A549 (cell line): ENCODE results near the gene DAB2IP. TPM values are rescaled to one million over a fixed set of nuclear protein-coding genes. Genes with fewer than 3 reads are reported as not detected.
A peak's percentile ranks its signal among the peaks of the same experiment; 100 is the strongest.

Experiments
- ATAC-seq, 2 experiments: fragments of 200-7000 bp in 1 of 2; fragments of >200 bp in 1 of 2; cut with Nextera tagmentation in 1 of 2; cut with Tn5 transposase in 1 of 2; 3 replicates each; pipeline versions ENCODE4 v1.8.0 to v1.9.1; 2018 to 2020; ENCODE audit warnings: mild to moderate bottlenecking in 1 of 2, moderate library complexity in 1 of 2
- CTCF ChIA-PET: fragments of 300-600 bp; sonication (Branson Sonifier 250); formaldehyde crosslinking; extraction: SDS; loops from one replicate; lab custom pipeline; 2021; ENCODE audit warnings: antibody characterized with exemption, inconsistent platforms; lab: Yijun Ruan, JAX
- POLR2A ChIA-PET: fragments of 350-600 bp; formaldehyde crosslinking; extraction: SDS; loops from one replicate; lab custom pipeline; 2021; ENCODE audit warnings: antibody characterized with exemption, inconsistent platforms; lab: Yijun Ruan, JAX
- DNase-seq, 2 experiments: peaks; one replicate each; pipeline versions ENCODE4 v3.0.0 to v3.0.0-alpha.2; 2011 to 2016; ENCODE audit warnings: low read depth in 1 of 2, low spot score in 1 of 2
- FAIRE-seq: peaks from 2 replicates; lab custom pipeline; 2011; peaks lifted over from hg19 to GRCh38; lab: Jason Lieb, UNC
- H3K27ac ChIP-seq, 2 experiments: fragments of >200 bp; sonication (Bioruptor Twin); formaldehyde crosslinking; 3 replicates each; pipeline ENCODE4 v1.5.1; 2016 to 2017
- H3K4me1 ChIP-seq: fragments of >200 bp; sonication (Bioruptor Twin); formaldehyde crosslinking; 3 replicates; pipeline ENCODE4 v1.6.1; 2016
- H3K4me2 ChIP-seq: fragments of >200 bp; sonication (Bioruptor Twin); formaldehyde crosslinking; 3 replicates; pipeline ENCODE4 v1.6.1; 2016
- H3K4me3 ChIP-seq: fragments of >200 bp; sonication (Bioruptor Twin); formaldehyde crosslinking; 3 replicates; pipeline ENCODE4 v1.5.1; 2016
- H3K9me3 ChIP-seq: fragments of >200 bp; sonication (Bioruptor Twin); formaldehyde crosslinking; 3 replicates; pipeline ENCODE4 v1.6.1; 2016
- CBX8 ChIP-seq: fragments of 200-600 bp; sonication (generic); IDR thresholded peaks from 2 replicates; pipeline ENCODE4 v1.6.1; 2016
- EP300 ChIP-seq, 2 experiments: fragments of >200 bp; sonication (Bioruptor Twin); formaldehyde crosslinking; IDR thresholded peaks; 2 replicates in 1 of 2; 3 replicates in 1 of 2; pipeline ENCODE4 v1.6.1; 2016 to 2017
- ESRRA ChIP-seq: fragments of 150-350 bp; IDR thresholded peaks from 2 replicates; pipeline ENCODE4 v1.6.1; 2014; ENCODE audit warnings: mild to moderate bottlenecking, low read length, borderline replicate concordance
- FOSB ChIP-seq: fragments of 250-450 bp; sonication (Bioruptor Pico); IDR thresholded peaks from 2 replicates; pipeline ENCODE4 v1.5.0; 2020; ENCODE audit warnings: mild to moderate bottlenecking, moderate library complexity
- FOSL2 ChIP-seq, 2 experiments: fragments of 450-650 bp in 1 of 2; fragments of >200 bp in 1 of 2; sonication (Bioruptor Twin) in 1 of 2; formaldehyde crosslinking; IDR thresholded peaks; 2 replicates each; pipeline versions ENCODE4 v1.5.0 to v1.6.1; 2016 to 2020; ENCODE audit warnings: mild to moderate bottlenecking in 1 of 2, moderate library complexity in 1 of 2
- HOXA7 ChIP-seq: fragments of 250-450 bp; sonication (Bioruptor Pico); IDR thresholded peaks from 2 replicates; pipeline ENCODE4 v1.5.0; 2020; ENCODE audit warnings: mild to moderate bottlenecking, moderate library complexity
- HOXB13 ChIP-seq: fragments of 250-450 bp; sonication (Bioruptor Pico); IDR thresholded peaks from 2 replicates; pipeline ENCODE4 v1.5.0; 2020; ENCODE audit warnings: low read depth, mild to moderate bottlenecking, moderate library complexity
- HOXB5 ChIP-seq: fragments of 250-450 bp; sonication (Bioruptor Pico); IDR thresholded peaks from 2 replicates; pipeline ENCODE4 v1.5.0; 2020; ENCODE audit warnings: mild to moderate bottlenecking, moderate library complexity
- MAZ ChIP-seq: fragments of 150-350 bp; IDR thresholded peaks from 2 replicates; pipeline ENCODE4 v1.6.1; 2014; ENCODE audit warnings: antibody characterized with exemption, low read depth, low read length, borderline replicate concordance
- MYC ChIP-seq: IDR thresholded peaks from 2 replicates; pipeline ENCODE4 v1.6.1; 2012; ENCODE audit warnings: mild to moderate bottlenecking, inconsistent platforms, low read length, improper control_type of control experiment, borderline replicate concordance
- NFE2L2 ChIP-seq: fragments of 150-350 bp; conservative IDR thresholded peaks from 2 replicates; pipeline ENCODE4 v1.6.1; 2014; ENCODE audit warnings: low read length
- NPAS2 ChIP-seq: fragments of 250-450 bp; sonication (Bioruptor Pico); IDR thresholded peaks from 2 replicates; pipeline ENCODE4 v1.8.0; 2022; ENCODE audit warnings: mild to moderate bottlenecking, moderate library complexity, borderline replicate concordance
- POLR2A ChIP-seq: IDR thresholded peaks from 2 replicates; pipeline ENCODE4 v1.6.1; 2012; ENCODE audit warnings: mild to moderate bottlenecking, low read length
- POLR2AphosphoS2 ChIP-seq: conservative IDR thresholded peaks from 2 replicates; pipeline ENCODE4 v1.6.1; 2012; ENCODE audit warnings: low read length, improper control_type of control experiment, inconsistent platforms
- RAD21 ChIP-seq, 2 experiments: fragments of >200 bp in 1 of 2; sonication (Bioruptor Twin) in 1 of 2; formaldehyde crosslinking in 1 of 2; IDR thresholded peaks in 1 of 2; conservative IDR thresholded peaks in 1 of 2; 2 replicates in 1 of 2; 3 replicates in 1 of 2; pipeline ENCODE4 v1.6.1; 2012 to 2018; ENCODE audit warnings: inconsistent platforms in 1 of 2
- RNF2 ChIP-seq: fragments of 200-600 bp; sonication (generic); IDR thresholded peaks from 2 replicates; pipeline ENCODE4 v1.6.1; 2016; ENCODE audit warnings: low read depth, mild to moderate bottlenecking, antibody characterized with exemption, moderate library complexity, borderline replicate concordance
- SMC3 ChIP-seq: fragments of >200 bp; sonication (Bioruptor Twin); formaldehyde crosslinking; IDR thresholded peaks from 3 replicates; pipeline ENCODE4 v1.6.1; 2018; ENCODE audit warnings: inconsistent platforms
- ZNF302 ChIP-seq: fragments of 250-450 bp; sonication (Bioruptor Pico); IDR thresholded peaks from 2 replicates; pipeline ENCODE4 v1.9.0; 2021; ENCODE audit warnings: inconsistent platforms, mild to moderate bottlenecking, moderate library complexity
- ZSCAN20 ChIP-seq: fragments of 250-450 bp; sonication (Bioruptor Pico); IDR thresholded peaks from 2 replicates; pipeline ENCODE4 v1.8.0; 2022; ENCODE audit warnings: mild to moderate bottlenecking, moderate library complexity
- WGBS: methylation state at CpG from one replicate; pipeline ENCODE4 v1.1.6; 2017; ENCODE audit errors: missing lambda C conversion rate; 5-methylcytosine and 5-hydroxymethylcytosine counted together
- polyA plus RNA-seq, 4 experiments: library from polyadenylated mRNA; depleted of rRNA in 3 of 4; stranded (reverse); fragments of >200 nt; fragmentation: RNase III in 1 of 4; extraction: RNeasy Plus Mini Kit Qiagen cat#74134 plus additional on column Dnase treatment in 1 of 4; gene quantifications; 2 replicates in 3 of 4; 3 replicates in 1 of 4; pipeline ENCODE4 v1.2.3, GENCODE V29; 2011 to 2017
- TF ChIP-seq, protein P1 (sequence below): IDR thresholded peaks from 2 replicates; pipeline ENCODE4 v1.6.1; 2012
- TF ChIP-seq, protein P2 (sequence below): IDR thresholded peaks from 2 replicates; pipeline ENCODE4 v1.6.1; 2012
- TF ChIP-seq, protein P3 (sequence below): fragments of >200 bp; sonication (Bioruptor Twin); formaldehyde crosslinking; IDR thresholded peaks from 3 replicates; pipeline ENCODE4 v1.6.1; 2016
- TF ChIP-seq, protein P4 (sequence below): fragments of 250-450 bp; sonication (Bioruptor Pico); IDR thresholded peaks from 2 replicates; pipeline ENCODE4 v1.5.0; 2021; ENCODE audit warnings: mild to moderate bottlenecking, moderate library complexity, borderline replicate concordance
- TF ChIP-seq, protein P5 (sequence below): fragments of >200 bp; sonication (Bioruptor Twin); formaldehyde crosslinking; IDR thresholded peaks from 3 replicates; pipeline ENCODE4 v1.5.1; 2016

The DAB2IP gene
- polyA plus RNA-seq, 2 of the 4 experiments (the other 2 are of a cell fraction), result 9.7 to 13.9 TPM

DNA sequence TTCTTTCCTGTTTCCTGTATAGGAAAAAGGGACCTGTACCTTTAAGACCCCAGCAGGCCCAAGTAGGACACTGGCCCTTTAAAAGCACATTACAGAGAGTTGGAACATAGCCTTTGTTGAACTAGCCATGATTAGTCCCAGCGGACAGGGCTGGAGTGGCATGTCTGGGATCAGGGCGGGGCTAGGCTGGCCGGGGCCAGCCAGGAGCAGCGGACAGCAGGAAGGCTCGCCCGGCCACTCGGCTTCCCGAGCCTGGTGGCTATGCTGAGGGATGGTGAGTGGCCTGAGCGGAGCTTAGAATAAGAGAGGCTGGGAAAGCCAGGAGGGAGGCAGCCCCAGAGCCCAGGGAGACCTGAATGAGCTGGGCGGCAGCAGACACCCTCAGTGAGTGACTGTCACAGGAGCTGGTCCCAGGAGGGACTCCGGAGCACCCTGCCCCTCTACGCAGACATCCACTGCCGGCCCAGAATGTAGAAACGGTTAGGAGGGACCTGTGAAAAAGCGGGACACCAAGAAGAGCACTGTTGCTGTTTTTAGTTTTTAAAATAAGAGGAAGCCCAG, 92.1 kb downstream of the DAB2IP start:
- H3K9me3 ChIP-seq, result no peaks in the 10 kb centered on the region
- H3K27ac ChIP-seq, result peak overlapping the region; percentile 72 to 85
- peak overlapping the region; percentile 55 for H3K4me3 ChIP-seq
- CTCF ChIA-PET, result interaction anchor here (0.6 to 3.3 kb wide), 26 partner anchors 8 to 255 kb away, joined by 3 to 20 read pairs (median 4); no protein-coding TSS in a partner anchor
- FAIRE-seq, result peak; percentile 74
- TF ChIP-seq MYC, result no peak
- TF ChIP-seq, protein P1, sequence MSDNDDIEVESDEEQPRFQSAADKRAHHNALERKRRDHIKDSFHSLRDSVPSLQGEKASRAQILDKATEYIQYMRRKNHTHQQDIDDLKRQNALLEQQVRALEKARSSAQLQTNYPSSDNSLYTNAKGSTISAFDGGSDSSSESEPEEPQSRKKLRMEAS, result peak; percentile 73; the same call in 1 of the 2 replicates
- no peak for TF ChIP-seq FOSL2 (IDR thresholded peaks at IDR 0.05)
- no peak for TF ChIP-seq FOSL2 (CRISPR knock-in tag; IDR thresholded peaks at IDR 0.05)
- 0 out of 2 replicates have a peak, but pooled peaks have one; percentile 21 for TF ChIP-seq POLR2A
- no peak for TF ChIP-seq MAZ
- no peak for TF ChIP-seq HOXB13 (CRISPR knock-in tag)
- TF ChIP-seq, protein P2, sequence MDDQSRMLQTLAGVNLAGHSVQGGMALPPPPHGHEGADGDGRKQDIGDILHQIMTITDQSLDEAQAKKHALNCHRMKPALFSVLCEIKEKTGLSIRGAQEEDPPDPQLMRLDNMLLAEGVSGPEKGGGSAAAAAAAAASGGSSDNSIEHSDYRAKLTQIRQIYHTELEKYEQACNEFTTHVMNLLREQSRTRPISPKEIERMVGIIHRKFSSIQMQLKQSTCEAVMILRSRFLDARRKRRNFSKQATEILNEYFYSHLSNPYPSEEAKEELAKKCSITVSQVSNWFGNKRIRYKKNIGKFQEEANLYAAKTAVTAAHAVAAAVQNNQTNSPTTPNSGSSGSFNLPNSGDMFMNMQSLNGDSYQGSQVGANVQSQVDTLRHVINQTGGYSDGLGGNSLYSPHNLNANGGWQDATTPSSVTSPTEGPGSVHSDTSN, result no peak
- TF ChIP-seq, all 56 proteins: peak for 2
- ATAC-seq (peak; percentile 93 to 98), DNase-seq (peak; percentile 85 to 96)
- H3K4me2 ChIP-seq, result peak overlapping the region; percentile 96
- peaks cover 30% of the 10 kb centered on the region for H3K4me1 ChIP-seq
- POLR2A ChIA-PET, result interaction anchor here (0.8 to 1.8 kb wide), 2 partner anchors 8 to 39 kb away, joined by 3 to 6 read pairs; no protein-coding TSS in a partner anchor
- 3% methylated on average over 11 of the region's 15 CpGs for WGBS

DNA sequence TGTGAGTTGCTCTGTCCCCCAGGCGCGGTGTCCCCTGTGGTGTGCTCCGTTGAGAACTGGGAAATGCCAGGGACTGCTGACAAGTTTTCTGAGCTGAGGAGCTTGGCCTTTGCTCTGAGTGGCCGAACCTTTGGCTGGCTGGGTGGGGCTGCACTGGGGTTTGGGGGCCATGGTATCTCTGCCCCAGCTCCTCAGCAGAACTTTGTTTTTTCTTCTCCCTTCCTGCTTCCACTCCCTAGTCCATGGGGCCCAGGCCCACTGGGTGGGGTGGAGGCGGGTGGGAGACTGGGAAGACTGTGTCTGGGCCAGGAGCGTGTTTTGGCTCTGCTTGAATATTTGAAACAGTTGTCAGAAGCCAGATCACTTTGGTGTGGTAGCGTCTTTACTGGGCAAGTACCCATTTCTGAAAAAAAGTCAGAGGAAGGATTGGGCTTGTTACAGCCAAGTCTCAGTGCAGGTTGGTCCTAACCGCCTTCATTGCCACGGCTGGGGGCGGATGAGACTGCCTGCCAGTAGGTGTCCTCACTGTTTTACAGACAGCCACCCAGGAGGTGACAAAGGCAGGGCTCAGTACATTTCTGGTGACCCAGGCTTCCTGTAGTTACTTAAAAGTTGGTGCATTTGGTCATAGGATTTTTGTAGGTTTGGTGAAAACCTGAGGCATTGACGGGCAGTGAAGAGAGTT, 92.7 kb downstream of the DAB2IP start:
- TF ChIP-seq ZNF302 (CRISPR knock-in tag) (no peak), EP300 (IDR thresholded peaks at IDR 0.05) (no peak), FOSB (no peak), NPAS2 (CRISPR knock-in tag) (no peak), MYC (no peak), RNF2 (no peak), POLR2AphosphoS2 (no peak), ZSCAN20 (CRISPR knock-in tag) (no peak), RAD21 (conservative IDR thresholded peaks at IDR 0.05 in 1 of 2, IDR thresholded peaks at IDR 0.05 in 1 of 2) (peak; percentile 74 to 81), NFE2L2 (no peak), SMC3 (peak; percentile 54), CBX8 (no peak), ESRRA (no peak), HOXB5 (CRISPR knock-in tag) (no peak), HOXA7 (CRISPR knock-in tag) (no peak)
- TF ChIP-seq, protein P3, sequence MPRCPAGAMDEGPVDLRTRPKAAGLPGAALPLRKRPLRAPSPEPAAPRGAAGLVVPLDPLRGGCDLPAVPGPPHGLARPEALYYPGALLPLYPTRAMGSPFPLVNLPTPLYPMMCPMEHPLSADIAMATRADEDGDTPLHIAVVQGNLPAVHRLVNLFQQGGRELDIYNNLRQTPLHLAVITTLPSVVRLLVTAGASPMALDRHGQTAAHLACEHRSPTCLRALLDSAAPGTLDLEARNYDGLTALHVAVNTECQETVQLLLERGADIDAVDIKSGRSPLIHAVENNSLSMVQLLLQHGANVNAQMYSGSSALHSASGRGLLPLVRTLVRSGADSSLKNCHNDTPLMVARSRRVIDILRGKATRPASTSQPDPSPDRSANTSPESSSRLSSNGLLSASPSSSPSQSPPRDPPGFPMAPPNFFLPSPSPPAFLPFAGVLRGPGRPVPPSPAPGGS, result no peak
- TF ChIP-seq, protein P4, sequence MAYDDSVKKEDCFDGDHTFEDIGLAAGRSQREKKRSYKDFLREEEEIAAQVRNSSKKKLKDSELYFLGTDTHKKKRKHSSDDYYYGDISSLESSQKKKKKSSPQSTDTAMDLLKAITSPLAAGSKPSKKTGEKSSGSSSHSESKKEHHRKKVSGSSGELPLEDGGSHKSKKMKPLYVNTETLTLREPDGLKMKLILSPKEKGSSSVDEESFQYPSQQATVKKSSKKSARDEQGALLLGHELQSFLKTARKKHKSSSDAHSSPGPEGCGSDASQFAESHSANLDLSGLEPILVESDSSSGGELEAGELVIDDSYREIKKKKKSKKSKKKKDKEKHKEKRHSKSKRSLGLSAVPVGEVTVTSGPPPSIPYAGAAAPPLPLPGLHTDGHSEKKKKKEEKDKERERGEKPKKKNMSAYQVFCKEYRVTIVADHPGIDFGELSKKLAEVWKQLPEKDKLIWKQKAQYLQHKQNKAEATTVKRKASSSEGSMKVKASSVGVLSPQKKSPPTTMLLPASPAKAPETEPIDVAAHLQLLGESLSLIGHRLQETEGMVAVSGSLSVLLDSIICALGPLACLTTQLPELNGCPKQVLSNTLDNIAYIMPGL (CRISPR knock-in tag), result no peak
- TF ChIP-seq, protein P5, sequence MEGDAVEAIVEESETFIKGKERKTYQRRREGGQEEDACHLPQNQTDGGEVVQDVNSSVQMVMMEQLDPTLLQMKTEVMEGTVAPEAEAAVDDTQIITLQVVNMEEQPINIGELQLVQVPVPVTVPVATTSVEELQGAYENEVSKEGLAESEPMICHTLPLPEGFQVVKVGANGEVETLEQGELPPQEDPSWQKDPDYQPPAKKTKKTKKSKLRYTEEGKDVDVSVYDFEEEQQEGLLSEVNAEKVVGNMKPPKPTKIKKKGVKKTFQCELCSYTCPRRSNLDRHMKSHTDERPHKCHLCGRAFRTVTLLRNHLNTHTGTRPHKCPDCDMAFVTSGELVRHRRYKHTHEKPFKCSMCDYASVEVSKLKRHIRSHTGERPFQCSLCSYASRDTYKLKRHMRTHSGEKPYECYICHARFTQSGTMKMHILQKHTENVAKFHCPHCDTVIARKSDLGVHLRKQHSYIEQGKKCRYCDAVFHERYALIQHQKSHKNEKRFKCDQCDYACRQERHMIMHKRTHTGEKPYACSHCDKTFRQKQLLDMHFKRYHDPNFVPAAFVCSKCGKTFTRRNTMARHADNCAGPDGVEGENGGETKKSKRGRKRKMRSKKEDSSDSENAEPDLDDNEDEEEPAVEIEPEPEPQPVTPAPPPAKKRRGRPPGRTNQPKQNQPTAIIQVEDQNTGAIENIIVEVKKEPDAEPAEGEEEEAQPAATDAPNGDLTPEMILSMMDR, result peak; percentile 71
- no peaks in the 10 kb centered on the region for H3K9me3 ChIP-seq
- no peak for FAIRE-seq
- H3K4me1 ChIP-seq, result peaks cover 27% of the 10 kb centered on the region
- peak; percentile 75 to 81 for ATAC-seq
- peak overlapping the region; percentile 72 to 85 for H3K27ac ChIP-seq
- DNase-seq, result peak; percentile 62 to 90
- WGBS, result 19% methylated on average over 11 of the region's 11 CpGs
- ChIA-PET CTCF (interaction anchor here (0.7 to 3.3 kb wide), 27 partner anchors 7 to 1317 kb away, joined by 3 to 20 read pairs (median 4); no protein-coding TSS in a partner anchor), POLR2A (interaction anchor here (1.8 kb wide), 1 partner anchor 9 kb away, joined by 6 read pairs; no protein-coding TSS in a partner anchor)
- H3K4me3 ChIP-seq, result peak overlapping the region; percentile 55
- H3K4me2 ChIP-seq, result peak overlapping the region; percentile 96
